PC-9 (cell line): ENCODE measurements around the gene CCDC102B. TPM values are rescaled to one million over a fixed set of nuclear protein-coding genes. Genes with fewer than 3 reads are reported as not detected.

ENCODE experiments used
- BruUV-seq: library from RNA; stranded (reverse); fragments of 400-500 nt; replicated peaks from 2 replicates; lab custom pipeline; 2021; lab: Mats Ljungman, UMichigan
- CTCF ChIA-PET: fragments of 300-600 bp; sonication (Branson Sonifier 250); formaldehyde crosslinking; loops from one replicate; lab custom pipeline; 2022; ENCODE audit warnings: antibody characterized with exemption; lab: Charles Lee
- POLR2A ChIA-PET: fragments of 300-600 bp; sonication (Branson Sonifier 250); formaldehyde crosslinking; loops from one replicate; lab custom pipeline; 2022; ENCODE audit warnings: antibody characterized with exemption; ENCODE audit not compliant: unreplicated experiment; lab: Charles Lee
- DNase-seq, 2 experiments: peaks; one replicate each; pipeline versions ENCODE4 v3.0.0 to v3.0.0-alpha.2; 2015 to 2022; ENCODE audit warnings: mixed read lengths in 1 of 2
- H2AFZ ChIP-seq: fragments of 200-600 bp; sonication (generic); 2 replicates; pipeline ENCODE4 v1.8.1; 2017; ENCODE audit warnings: antibody characterized with exemption
- H3F3A ChIP-seq: fragments of 200-600 bp; sonication (generic); 2 replicates; pipeline ENCODE4 v1.8.1; 2017; ENCODE audit warnings: antibody characterized with exemption, mild to moderate bottlenecking, low read depth; ENCODE audit not compliant: insufficient read depth
- H3K27ac ChIP-seq: fragments of 200-600 bp; sonication (generic); 2 replicates; pipeline ENCODE4 v1.6.1; 2016; ENCODE audit warnings: mixed run types
- H3K27me3 ChIP-seq: fragments of 200-600 bp; sonication (generic); 2 replicates; pipeline ENCODE4 v1.6.1; 2016; ENCODE audit warnings: low read depth, mixed run types; ENCODE audit not compliant: insufficient read depth
- H3K36me3 ChIP-seq: fragments of 200-600 bp; sonication (generic); 2 replicates; pipeline ENCODE4 v1.6.1; 2016; ENCODE audit warnings: low read depth, mixed run types
- H3K4me1 ChIP-seq: fragments of 200-600 bp; sonication (generic); replicated peaks from 2 replicates; pipeline ENCODE4 v1.6.1; 2016; ENCODE audit warnings: mixed run types; ENCODE audit not compliant: insufficient read depth
- H3K4me2 ChIP-seq: fragments of 200-600 bp; sonication (generic); 2 replicates; pipeline ENCODE4 v1.6.1; 2017; ENCODE audit warnings: mixed run types
- H3K4me3 ChIP-seq: fragments of 200-600 bp; sonication (generic); 2 replicates; pipeline ENCODE4 v1.6.1; 2016; ENCODE audit warnings: mixed run types
- H3K79me2 ChIP-seq: fragments of 200-600 bp; sonication (generic); 2 replicates; pipeline ENCODE4 v1.6.1; 2017; ENCODE audit warnings: low read depth, mixed run types
- H3K9me2 ChIP-seq: fragments of 200-600 bp; sonication (generic); 2 replicates; pipeline ENCODE4 v1.8.1; 2017; ENCODE audit warnings: mild to moderate bottlenecking; ENCODE audit not compliant: insufficient read depth
- H3K9me3 ChIP-seq: fragments of 200-600 bp; sonication (generic); 2 replicates; pipeline ENCODE4 v1.8.1; 2016; ENCODE audit warnings: low read depth; ENCODE audit not compliant: insufficient read depth
- H4K20me1 ChIP-seq: fragments of 200-600 bp; sonication (generic); 2 replicates; pipeline ENCODE4 v1.8.1; 2017; ENCODE audit not compliant: insufficient read depth
- CTCF ChIP-seq: fragments of 200-600 bp; sonication (generic); conservative IDR thresholded peaks from 2 replicates; pipeline ENCODE4 v1.6.1; 2017; ENCODE audit warnings: mixed run types, antibody characterized with exemption, mild to moderate bottlenecking, moderate library complexity
- EZH2 ChIP-seq: fragments of 200-600 bp; sonication (generic); IDR thresholded peaks from 2 replicates; pipeline ENCODE4 v1.8.0; 2017; ENCODE audit warnings: antibody characterized with exemption, low read depth
- intact Hi-C: fragments of 100-400 bp; cut with micrococcal nuclease; formaldehyde crosslinking; loops from one replicate; pipeline ENCODE4 v1.10.0; 2022; ENCODE audit not compliant: unreplicated experiment
- total RNA-seq: library from RNA; stranded (reverse); gene quantifications from 2 replicates; pipeline ENCODE4 v1.2.3, GENCODE V29; 2021

The CCDC102B gene
- total RNA-seq, 1 experiment from 2014 or later: 1.9 TPM

GRCh38 chr18:68855491-68855890 lies 57.6 kb downstream of the CCDC102B start:
- Histone ChIP-seq H3K4me1 (no peaks in the 10 kb centered on the region), H3K36me3 (no peaks in the 10 kb centered on the region), H3K27ac (no peak overlapping the region), H3K4me2 (no peak overlapping the region), H3K4me3 (no peak overlapping the region), H3K79me2 (no peaks in the 10 kb centered on the region), H3K9me3 (no peaks in the 10 kb centered on the region), H3F3A (no peaks in the 10 kb centered on the region), H3K27me3 (no peaks in the 10 kb centered on the region), H4K20me1 (no peaks in the 10 kb centered on the region), H3K9me2 (no peaks in the 10 kb centered on the region; the same call in 1 of the 2 replicates), H2AFZ (no peak overlapping the region)
- no TSS peak for BruUV-seq
- ChIA-PET CTCF (no interaction called here), POLR2A (no interaction called here)
- intact Hi-C loops: no loop called here
- no peak for DNase-seq
- TF ChIP-seq CTCF: no peak
- TF ChIP-seq EZH2: no peak

GRCh38 chr18:68861365-68861764 lies 63.5 kb downstream of the CCDC102B start:
- no peaks in the 10 kb centered on the region for H3K36me3 ChIP-seq
- TF ChIP-seq EZH2 (no peak), CTCF (no peak)
- no peaks in the 10 kb centered on the region for H3K4me1 ChIP-seq
- no peak overlapping the region for H2AFZ ChIP-seq
- DNase-seq: no peak
- no peaks in the 10 kb centered on the region for H3K79me2 ChIP-seq
- H4K20me1 ChIP-seq: no peaks in the 10 kb centered on the region
- no peaks in the 10 kb centered on the region for H3K9me3 ChIP-seq
- no peaks in the 10 kb centered on the region for H3F3A ChIP-seq
- ChIA-PET POLR2A (no interaction called here), CTCF (no interaction called here)
- no peaks in the 10 kb centered on the region for H3K27me3 ChIP-seq
- no peak overlapping the region for H3K4me3 ChIP-seq
- H3K4me2 ChIP-seq: no peak overlapping the region
- no peak overlapping the region for H3K27ac ChIP-seq
- BruUV-seq: no TSS peak
- intact Hi-C loops: no loop called here
- no peaks in the 10 kb centered on the region; the same call in 1 of the 2 replicates for H3K9me2 ChIP-seq

GRCh38 chr18:68865021-68865420 lies 67.1 kb downstream of the CCDC102B start:
- Histone ChIP-seq H3K9me2 (no peaks in the 10 kb centered on the region), H3K4me3 (no peak overlapping the region), H3K27me3 (no peaks in the 10 kb centered on the region), H3K9me3 (no peaks in the 10 kb centered on the region), H2AFZ (no peak overlapping the region), H4K20me1 (no peaks in the 10 kb centered on the region), H3K27ac (no peak overlapping the region), H3K4me2 (no peak overlapping the region), H3K4me1 (no peaks in the 10 kb centered on the region), H3F3A (no peaks in the 10 kb centered on the region), H3K79me2 (no peaks in the 10 kb centered on the region), H3K36me3 (no peaks in the 10 kb centered on the region)
- BruUV-seq: no TSS peak
- ChIA-PET POLR2A (no interaction called here), CTCF (no interaction called here)
- intact Hi-C loops: no loop called here
- TF ChIP-seq CTCF (no peak), EZH2 (no peak)
- no peak for DNase-seq
